GM21723 (cell line): ENCODE data around the gene GLRA3.
"Not testable (repeated sequence)": the region's sequence is repeated elsewhere in the genome, so short reads cannot be mapped to it uniquely, and the experiment has no call there.

Experiments
- ATAC-seq: cut with Tn5 transposase; IDR thresholded peaks from one replicate; pipeline ENCODE4 v1.9.1; 2021; ENCODE audit warnings: mild to moderate bottlenecking, moderate library complexity; ENCODE audit not compliant: unreplicated experiment

The GLRA3 gene

GRCh38 chr4:174716986-174717770 lies 111.9 kb downstream of the GLRA3 start:
- no peak for ATAC-seq

GRCh38 chr4:174714393-174715211 lies 114.4 kb downstream of the GLRA3 start:
- ATAC-seq: peak; percentile 96

GRCh38 chr4:174713821-174714220 lies 115.2 kb downstream of the GLRA3 start:
- ATAC-seq: no peak

GRCh38 chr4:174713181-174713580 lies 115.9 kb downstream of the GLRA3 start:
- ATAC-seq: no peak

- ATAC-seq: no peak
These were observed 119.5 kb downstream of the GLRA3 start for GRCh38 chr4:174709526-174709925.

GRCh38 chr4:174708381-174708780 lies 120.7 kb downstream of the GLRA3 start:
- no peak for ATAC-seq

GRCh38 chr4:174707902-174708301 lies 121.1 kb downstream of the GLRA3 start:
- no peak for ATAC-seq

GRCh38 chr4:174707051-174707676 lies 121.9 kb downstream of the GLRA3 start:
- peak; percentile 95 for ATAC-seq

GRCh38 chr4:174702979-174703478 lies 126.0 kb downstream of the GLRA3 start:
- no peak for ATAC-seq

GRCh38 chr4:174699654-174700053 lies 129.4 kb downstream of the GLRA3 start:
- ATAC-seq: no peak

GRCh38 chr4:174697896-174698295 lies 131.2 kb downstream of the GLRA3 start:
- ATAC-seq: no peak

- no peak for ATAC-seq
These were observed 131.8 kb downstream of the GLRA3 start for GRCh38 chr4:174697202-174697601.

GRCh38 chr4:174696657-174697056 lies 132.4 kb downstream of the GLRA3 start:
- ATAC-seq: no peak

GRCh38 chr4:174691876-174692275 lies 137.2 kb downstream of the GLRA3 start:
- ATAC-seq: not testable (repeated sequence)

- no peak for ATAC-seq
These were observed 138.4 kb downstream of the GLRA3 start for GRCh38 chr4:174690665-174691064.

GRCh38 chr4:174689618-174690017 lies 139.4 kb downstream of the GLRA3 start:
- no peak for ATAC-seq

- ATAC-seq: no peak
These were observed 142.2 kb downstream of the GLRA3 start for GRCh38 chr4:174686826-174687225.

GRCh38 chr4:174681723-174682300 lies 147.2 kb downstream of the GLRA3 start:
- no peak for ATAC-seq

- ATAC-seq: no peak
These were observed 154.7 kb downstream of the GLRA3 start for GRCh38 chr4:174674305-174674840.

- no peak for ATAC-seq
These were observed 155.2 kb downstream of the GLRA3 start for GRCh38 chr4:174673865-174674264.

GRCh38 chr4:174672276-174672675 lies 156.8 kb downstream of the GLRA3 start:
- no peak for ATAC-seq
